OCI-LY3 (cell line): Measurements from ENCODE around the gene SLC38A7.

Experiments used
- EZH2phosphoT487 ChIP-seq: fragments of 200-600 bp; shearing (Covaris generic); IDR thresholded peaks from 2 replicates; pipeline ENCODE4 v1.6.1; 2018; ENCODE audit warnings: antibody characterized with exemption, mixed run types, low read depth
- TF ChIP-seq, protein P1 (sequence below): fragments of 200-600, 300-600 bp; sonication (generic); IDR thresholded peaks from 2 replicates; pipeline ENCODE4 v1.5.1; 2014; ENCODE audit warnings: antibody characterized with exemption, low read length, low read depth

- TF ChIP-seq, protein P1, sequence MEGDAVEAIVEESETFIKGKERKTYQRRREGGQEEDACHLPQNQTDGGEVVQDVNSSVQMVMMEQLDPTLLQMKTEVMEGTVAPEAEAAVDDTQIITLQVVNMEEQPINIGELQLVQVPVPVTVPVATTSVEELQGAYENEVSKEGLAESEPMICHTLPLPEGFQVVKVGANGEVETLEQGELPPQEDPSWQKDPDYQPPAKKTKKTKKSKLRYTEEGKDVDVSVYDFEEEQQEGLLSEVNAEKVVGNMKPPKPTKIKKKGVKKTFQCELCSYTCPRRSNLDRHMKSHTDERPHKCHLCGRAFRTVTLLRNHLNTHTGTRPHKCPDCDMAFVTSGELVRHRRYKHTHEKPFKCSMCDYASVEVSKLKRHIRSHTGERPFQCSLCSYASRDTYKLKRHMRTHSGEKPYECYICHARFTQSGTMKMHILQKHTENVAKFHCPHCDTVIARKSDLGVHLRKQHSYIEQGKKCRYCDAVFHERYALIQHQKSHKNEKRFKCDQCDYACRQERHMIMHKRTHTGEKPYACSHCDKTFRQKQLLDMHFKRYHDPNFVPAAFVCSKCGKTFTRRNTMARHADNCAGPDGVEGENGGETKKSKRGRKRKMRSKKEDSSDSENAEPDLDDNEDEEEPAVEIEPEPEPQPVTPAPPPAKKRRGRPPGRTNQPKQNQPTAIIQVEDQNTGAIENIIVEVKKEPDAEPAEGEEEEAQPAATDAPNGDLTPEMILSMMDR, result no peak
- TF ChIP-seq EZH2phosphoT487, result no peak
These were observed 14.4 kb downstream of the SLC38A7 start for GRCh38 chr16:58670177-58670576.
